GM08714 (cell line): ENCODE results near the gene PRKCA.

Experiments
- H3K4me3 ChIP-seq: fragments of 200-500 bp; sonication (Bioruptor generic); 2 replicates; pipeline ENCODE4 v1.5.1; 2014; ENCODE audit warnings: mild to moderate bottlenecking, low read length, inconsistent platforms
- ZNF274 ChIP-seq: IDR thresholded peaks from 2 replicates; pipeline ENCODE4 v1.6.1; 2012; ENCODE audit warnings: mild to moderate bottlenecking, low read depth, low read length

The PRKCA gene

GRCh38 chr17:66775271-66775670 is 472.9 kb downstream of the PRKCA start:
- no peak for TF ChIP-seq ZNF274
- H3K4me3 ChIP-seq = no peak overlapping the region

DNA sequence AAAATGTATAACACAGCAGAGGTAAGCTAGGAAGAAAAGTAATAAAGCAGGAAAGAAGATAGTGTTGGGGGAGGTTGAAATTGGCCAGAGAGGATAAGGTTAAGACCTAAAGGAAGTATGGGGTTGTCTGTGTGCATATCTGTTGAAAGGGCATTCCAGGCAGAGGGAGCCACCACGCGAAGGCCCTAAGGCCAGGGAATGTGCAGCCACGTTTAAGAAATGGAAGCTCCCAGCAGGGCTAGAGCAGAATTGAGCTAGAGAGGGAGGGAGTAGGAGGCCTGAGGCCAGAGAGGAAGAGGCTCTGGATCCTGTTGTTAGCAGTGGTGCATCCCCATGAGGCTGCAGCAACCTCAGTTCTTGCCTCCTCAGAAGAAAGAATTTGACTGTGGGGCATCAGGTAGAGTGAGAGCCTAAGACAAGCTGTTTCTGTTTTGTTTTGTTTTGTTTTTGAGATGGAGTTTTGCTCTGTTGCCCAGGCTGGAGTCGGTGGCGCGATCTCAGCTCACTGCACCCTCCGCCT is 473.5 kb downstream of the PRKCA start:
- H3K4me3 ChIP-seq = no peak overlapping the region
- TF ChIP-seq ZNF274 = no peak

- TF ChIP-seq ZNF274 = no peak
- no peak overlapping the region for H3K4me3 ChIP-seq
These were observed 474.7 kb downstream of the PRKCA start for GRCh38 chr17:66776999-66777688.

- TF ChIP-seq ZNF274 = no peak
- H3K4me3 ChIP-seq = no peak overlapping the region
These were observed 475.3 kb downstream of the PRKCA start for GRCh38 chr17:66777689-66778225.

GRCh38 chr17:66778531-66779236 is 476.3 kb downstream of the PRKCA start:
- H3K4me3 ChIP-seq = no peak overlapping the region
- no peak for TF ChIP-seq ZNF274

DNA sequence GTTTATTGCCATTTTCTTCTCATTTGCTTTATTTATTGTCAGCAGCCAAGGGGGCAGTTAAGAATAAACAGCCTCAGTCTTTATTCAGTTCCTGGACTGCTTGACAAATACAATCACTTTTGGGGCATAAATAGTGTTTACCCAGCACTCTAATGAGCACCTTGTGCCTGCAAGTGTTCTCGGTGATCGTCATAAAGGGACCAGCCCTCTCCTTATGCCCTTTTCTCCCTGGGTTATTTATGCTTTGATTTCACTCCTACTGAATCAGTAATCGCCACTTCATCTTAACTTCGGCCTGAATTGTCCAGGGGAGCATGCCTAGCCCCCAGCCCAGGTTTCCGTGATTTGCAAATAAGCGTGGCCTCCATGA is 476.8 kb downstream of the PRKCA start:
- TF ChIP-seq ZNF274 = no peak

DNA sequence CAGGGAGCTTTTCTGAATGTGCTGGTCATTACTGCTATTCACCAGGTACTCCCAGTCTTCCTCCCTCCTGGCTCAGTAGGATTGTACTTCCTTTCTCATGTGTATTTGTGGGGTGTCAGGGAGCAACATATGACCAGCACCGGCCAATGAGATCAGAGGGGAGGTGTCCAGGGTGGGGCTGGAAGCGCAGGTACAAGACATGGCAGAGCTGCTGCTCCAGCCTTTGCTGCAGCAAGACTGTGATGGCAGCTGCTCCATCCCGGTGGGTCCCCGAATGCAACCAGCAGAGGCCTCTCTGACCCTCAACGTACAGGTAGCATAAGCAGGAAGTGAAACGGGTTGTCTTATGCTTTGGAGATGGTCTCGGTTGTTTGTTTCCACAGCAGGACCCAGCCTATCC is 478.7 kb downstream of the PRKCA start:
- H3K4me3 ChIP-seq = no peak overlapping the region
- no peak for TF ChIP-seq ZNF274

More for the DNA sequence above, 476.8 kb downstream of the PRKCA start:
- H3K4me3 ChIP-seq = no peak overlapping the region

- TF ChIP-seq ZNF274 = no peak
- H3K4me3 ChIP-seq = no peak overlapping the region
These were observed 480.4 kb downstream of the PRKCA start for GRCh38 chr17:66782851-66783250.

GRCh38 chr17:66783656-66784381 is 481.4 kb downstream of the PRKCA start:
- TF ChIP-seq ZNF274 = no peak
- H3K4me3 ChIP-seq = no peak overlapping the region

DNA sequence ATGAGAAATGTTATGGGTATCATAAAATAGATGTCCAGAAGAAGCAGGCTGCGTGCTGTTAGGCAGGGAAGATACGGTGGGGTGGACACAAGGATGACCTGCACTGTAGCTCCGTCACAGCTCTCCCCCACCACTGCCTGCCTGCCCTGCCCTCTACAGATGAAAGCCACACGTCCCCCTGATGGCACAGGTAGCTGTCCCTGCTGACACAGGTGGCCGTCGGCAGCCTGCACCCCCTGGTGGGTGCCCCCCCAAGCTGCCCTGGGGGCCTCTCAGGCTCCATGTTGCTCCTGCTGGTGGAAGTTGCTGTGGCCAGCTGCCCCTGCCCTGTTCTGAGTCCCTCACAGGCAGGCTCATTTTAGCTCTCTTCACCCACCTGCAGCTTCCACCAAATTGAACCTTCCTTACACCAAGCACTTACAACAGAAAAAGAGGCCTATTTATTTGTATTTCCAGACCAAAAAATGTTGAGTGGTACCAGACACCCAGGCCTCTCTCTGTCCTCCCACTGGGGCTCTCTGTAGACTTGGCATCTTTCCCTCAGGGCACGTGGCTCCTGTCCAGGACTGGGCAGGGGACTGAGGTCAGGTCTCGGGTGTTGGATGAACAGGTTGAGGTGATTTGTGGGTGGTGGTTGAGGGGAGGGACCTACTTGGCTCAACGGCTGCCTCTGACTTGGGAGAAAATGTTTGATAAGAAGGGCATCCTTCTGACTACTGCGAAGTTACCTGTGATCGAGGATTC is 482.4 kb downstream of the PRKCA start:
- TF ChIP-seq ZNF274 = no peak
- no peak overlapping the region for H3K4me3 ChIP-seq

DNA sequence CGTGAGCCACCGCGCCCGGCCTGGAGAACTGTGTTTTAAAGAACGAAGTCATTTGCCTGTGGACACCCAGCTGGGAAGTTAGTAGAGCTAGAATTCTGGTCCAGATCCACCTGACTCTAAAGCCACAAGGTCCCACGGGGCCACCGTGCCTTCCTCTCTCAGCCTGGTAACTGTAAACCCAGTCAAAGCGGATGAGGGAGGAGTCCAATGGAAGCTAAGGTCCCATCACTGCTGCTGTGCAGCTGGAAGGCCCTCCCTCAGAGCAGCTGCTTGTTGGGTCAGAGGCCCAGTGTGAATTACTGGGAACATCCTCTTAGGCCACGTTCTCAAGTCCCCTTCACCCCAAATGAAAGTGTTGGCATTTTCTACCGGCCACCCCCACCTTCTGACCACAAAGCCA is 483.7 kb downstream of the PRKCA start:
- no peak overlapping the region for H3K4me3 ChIP-seq
- no peak for TF ChIP-seq ZNF274

- no peak overlapping the region for H3K4me3 ChIP-seq
- no peak for TF ChIP-seq ZNF274
These were observed 485.5 kb downstream of the PRKCA start for GRCh38 chr17:66787914-66788313.

DNA sequence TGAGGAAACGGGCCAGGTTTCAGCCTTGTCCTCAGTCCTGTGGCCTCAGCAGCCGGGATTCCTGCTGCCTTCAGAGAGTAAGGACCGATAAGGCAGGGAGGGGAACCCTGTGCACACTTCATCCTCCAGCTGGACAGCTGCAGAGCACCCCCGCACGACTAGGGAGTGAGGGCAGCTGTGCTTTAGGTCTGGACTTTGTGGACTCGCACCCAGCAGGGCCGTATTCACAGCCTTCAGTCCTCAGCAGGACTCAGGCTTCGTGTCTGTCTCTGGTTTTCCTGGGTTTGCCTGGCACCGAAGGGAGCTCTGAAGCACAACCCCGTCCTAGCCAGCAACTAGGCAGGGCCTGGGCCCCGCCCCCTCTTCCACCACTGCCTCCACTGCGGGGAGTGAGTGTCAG is 486.7 kb downstream of the PRKCA start:
- no peak overlapping the region for H3K4me3 ChIP-seq
- TF ChIP-seq ZNF274 = no peak

GRCh38 chr17:66789961-66790437 is 487.6 kb downstream of the PRKCA start:
- TF ChIP-seq ZNF274 = no peak
- H3K4me3 ChIP-seq = no peak overlapping the region
